Body of pancreas (tissue), 4 donors: Measurements from ENCODE around the gene SBNO1.

Source experiments
- POLR2A ChIP-seq, 3 donors: fragments of 450-650 bp; IDR thresholded peaks; one replicate each; pipeline ENCODE4 v1.6.1; 2016; ENCODE audit warnings: antibody characterized with exemption in 3 of 3, mild to moderate bottlenecking in 2 of 3
- TF ChIP-seq, protein P1 (sequence below), 7 experiments: fragments of 450-650 bp in 4 of 7; fragments of 200-600 bp in 3 of 7; sonication (generic) in 3 of 7; IDR thresholded peaks; one replicate each; pipeline ENCODE4 v1.5.1; 2016 to 2019; ENCODE audit warnings: antibody characterized with exemption in 7 of 7

DNA sequence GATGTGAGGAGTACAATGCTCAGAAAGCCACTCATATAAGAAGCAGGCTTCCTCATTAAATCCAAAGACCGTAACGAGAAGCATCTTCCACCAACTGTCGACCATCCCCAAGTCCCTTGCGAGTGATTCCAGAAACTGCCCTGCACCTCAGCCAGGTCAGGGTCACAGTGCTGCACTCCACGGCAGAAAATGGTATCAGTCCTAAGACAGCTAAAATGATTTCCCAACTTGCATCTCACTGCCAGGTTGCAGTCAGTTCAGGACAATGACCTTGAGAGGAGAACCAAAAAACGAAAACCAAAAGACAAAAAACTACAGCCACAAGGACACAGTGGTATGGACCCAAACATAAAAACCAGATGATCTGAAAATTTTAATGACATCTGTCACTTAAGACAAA, 20.6 kb downstream of the SBNO1 start:
- TF ChIP-seq, protein P1, sequence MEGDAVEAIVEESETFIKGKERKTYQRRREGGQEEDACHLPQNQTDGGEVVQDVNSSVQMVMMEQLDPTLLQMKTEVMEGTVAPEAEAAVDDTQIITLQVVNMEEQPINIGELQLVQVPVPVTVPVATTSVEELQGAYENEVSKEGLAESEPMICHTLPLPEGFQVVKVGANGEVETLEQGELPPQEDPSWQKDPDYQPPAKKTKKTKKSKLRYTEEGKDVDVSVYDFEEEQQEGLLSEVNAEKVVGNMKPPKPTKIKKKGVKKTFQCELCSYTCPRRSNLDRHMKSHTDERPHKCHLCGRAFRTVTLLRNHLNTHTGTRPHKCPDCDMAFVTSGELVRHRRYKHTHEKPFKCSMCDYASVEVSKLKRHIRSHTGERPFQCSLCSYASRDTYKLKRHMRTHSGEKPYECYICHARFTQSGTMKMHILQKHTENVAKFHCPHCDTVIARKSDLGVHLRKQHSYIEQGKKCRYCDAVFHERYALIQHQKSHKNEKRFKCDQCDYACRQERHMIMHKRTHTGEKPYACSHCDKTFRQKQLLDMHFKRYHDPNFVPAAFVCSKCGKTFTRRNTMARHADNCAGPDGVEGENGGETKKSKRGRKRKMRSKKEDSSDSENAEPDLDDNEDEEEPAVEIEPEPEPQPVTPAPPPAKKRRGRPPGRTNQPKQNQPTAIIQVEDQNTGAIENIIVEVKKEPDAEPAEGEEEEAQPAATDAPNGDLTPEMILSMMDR (IDR thresholded peaks at IDR 0.05): no peak
- TF ChIP-seq POLR2A (IDR thresholded peaks at IDR 0.05): no peak
